SK-N-MC (cell line): Measurements from ENCODE around the gene SMIM10L2A.

Source experiments
- DNase-seq: peaks from one replicate; pipeline ENCODE4 v3.0.0-alpha.2; 2011; ENCODE audit warnings: low read depth, low spot score
- H3K27ac ChIP-seq: fragments of 200-600 bp; sonication (generic); 2 replicates; pipeline ENCODE4 v1.5.1; 2016; ENCODE audit warnings: mixed run types
- H3K36me3 ChIP-seq: fragments of 200-600 bp; sonication (generic); 2 replicates; pipeline ENCODE4 v1.6.1; 2017; ENCODE audit warnings: antibody characterized with exemption, low read length, mixed read lengths; ENCODE audit not compliant: insufficient read depth
- H3K4me3 ChIP-seq: fragments of 200-600 bp; sonication (generic); 2 replicates; pipeline ENCODE4 v1.5.1; 2016
- H3K9ac ChIP-seq: fragments of 200-600 bp; sonication (generic); 2 replicates; pipeline ENCODE4 v1.8.0; 2017; ENCODE audit warnings: mixed run types, mixed read lengths; ENCODE audit not compliant: insufficient read length
- H3K9me3 ChIP-seq: fragments of 200-600 bp; sonication (generic); 2 replicates; pipeline ENCODE4 v1.6.1; 2017; ENCODE audit warnings: low read depth, mild to moderate bottlenecking, antibody characterized with exemption, low read length, moderate library complexity, mixed read lengths
- EZH2 ChIP-seq: fragments of 200-600 bp; sonication (generic); IDR thresholded peaks from one replicate; pipeline ENCODE4 v1.6.1; 2017; ENCODE audit warnings: antibody characterized with exemption
- FOXP2 ChIP-seq: optimal IDR thresholded peaks from 2 replicates; pipeline ENCODE3; 2011; ENCODE audit warnings: mild to moderate bottlenecking, moderate library complexity; ENCODE audit not compliant: insufficient read depth; ENCODE audit errors: extremely low read length, control extremely low read depth
- POLR2AphosphoS5 ChIP-seq: IDR thresholded peaks from 2 replicates; pipeline ENCODE4 v1.6.1; 2012; ENCODE audit warnings: mild to moderate bottlenecking, low read depth, low read length, borderline replicate concordance

The SMIM10L2A gene

DNA sequence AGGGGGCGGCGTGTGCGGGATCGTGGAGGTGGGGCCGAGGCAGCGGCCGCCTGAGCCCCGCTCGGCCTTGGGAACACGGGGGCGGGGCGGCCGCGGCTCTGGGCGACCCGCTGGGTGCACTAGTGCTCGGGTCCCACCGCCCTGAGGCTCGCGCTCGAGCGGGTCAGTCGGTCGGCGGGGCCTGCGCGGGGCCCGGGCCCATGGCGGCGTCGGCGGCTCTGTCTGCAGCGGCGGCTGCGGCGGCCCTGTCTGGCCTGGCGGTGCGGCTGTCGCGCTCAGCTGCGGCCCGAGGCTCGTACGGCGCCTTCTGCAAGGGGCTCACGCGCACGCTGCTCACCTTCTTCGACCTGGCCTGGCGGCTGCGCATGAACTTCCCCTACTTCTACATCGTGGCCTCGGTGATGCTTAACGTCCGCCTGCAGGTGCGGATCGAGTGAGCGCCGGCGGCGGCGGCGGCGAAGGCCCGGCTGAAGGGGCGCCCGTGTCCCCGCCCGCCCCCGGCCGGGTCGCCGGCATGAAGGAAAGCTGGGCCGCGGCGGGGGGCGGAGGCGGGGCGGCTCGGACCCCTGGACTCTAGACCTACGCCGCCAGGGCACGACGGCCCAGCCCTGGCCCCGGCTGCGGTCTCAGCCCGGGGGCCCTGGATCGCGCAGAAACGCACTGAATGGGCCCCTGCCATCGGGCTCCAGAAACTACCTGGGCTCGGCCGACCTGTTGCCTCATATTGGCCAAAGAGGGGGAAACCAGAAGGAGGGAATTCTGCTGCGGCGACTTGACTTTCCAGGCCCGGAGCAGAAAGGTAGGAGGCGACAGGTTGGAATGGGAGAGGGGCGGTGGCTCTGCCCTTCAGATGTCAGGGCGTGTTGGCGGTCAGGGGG, at the start of gene SMIM10L2A:
TSS of gene SMIM10L2A (plus strand) at position 13 of the 878 bp plus-strand sequence. CDS start at position 201, 188 bp downstream.
- Histone ChIP-seq H3K36me3 (no peaks in the 10 kb centered on the region), H3K9ac (no peak within 1 kb of the TSS), H3K4me3 (peak within 1 kb of the TSS; percentile 65), H3K9me3 (no peaks in the 10 kb centered on the region), H3K27ac (no peak within 1 kb of the TSS)
- DNase-seq: no peak
- TF ChIP-seq FOXP2 (no peak), POLR2AphosphoS5 (no peak), EZH2 (no peak)

DNA sequence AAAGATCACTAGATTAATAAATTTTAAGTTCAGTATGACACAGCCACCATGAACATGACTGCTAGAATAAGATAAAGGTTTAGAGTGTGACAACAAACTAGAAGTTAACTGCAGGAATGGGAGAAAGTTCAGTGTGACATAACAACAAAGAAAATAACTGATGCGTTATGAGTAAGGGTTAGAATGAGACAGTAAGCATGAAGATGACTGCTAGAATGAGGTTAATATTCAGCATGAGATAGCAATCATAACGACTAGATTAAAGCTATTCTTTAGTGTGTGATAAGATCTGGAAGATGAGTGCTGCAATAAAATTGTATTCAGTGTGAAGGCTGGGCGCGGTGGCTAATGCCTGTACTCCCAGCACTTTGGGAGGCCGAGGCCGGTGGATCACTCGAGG, 48.4 kb upstream of the SMIM10L2A start:
- DNase-seq: no peak
- Histone ChIP-seq H3K4me3 (no peak overlapping the region), H3K36me3 (no peaks in the 10 kb centered on the region), H3K27ac (no peak overlapping the region), H3K9me3 (no peaks in the 10 kb centered on the region), H3K9ac (no peak overlapping the region)
- no peak for TF ChIP-seq EZH2
- TF ChIP-seq FOXP2: no peak
- no peak for TF ChIP-seq POLR2AphosphoS5

DNA sequence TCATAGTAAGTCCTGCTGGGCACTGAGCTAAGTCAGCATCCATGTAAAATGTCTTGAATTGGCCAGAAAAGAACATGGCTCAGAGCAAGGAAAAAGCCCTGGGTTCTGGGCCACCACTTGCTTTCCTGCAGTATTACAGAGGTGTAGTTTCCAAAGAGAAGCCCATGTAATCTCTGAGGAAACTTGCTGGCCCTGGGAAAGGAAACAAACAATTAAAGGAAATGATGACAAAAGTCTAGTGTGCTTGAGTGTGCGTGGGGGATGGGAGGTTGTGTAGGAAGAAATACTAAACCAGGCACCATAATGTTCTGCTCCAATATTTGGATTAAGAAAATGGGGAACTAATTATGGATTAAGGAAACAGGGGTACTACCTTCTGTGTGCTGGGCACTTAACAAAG, 39.5 kb upstream of the SMIM10L2A start:
- Histone ChIP-seq H3K4me3 (no peak overlapping the region), H3K36me3 (no peaks in the 10 kb centered on the region), H3K27ac (no peak overlapping the region), H3K9ac (no peak overlapping the region), H3K9me3 (no peaks in the 10 kb centered on the region)
- no peak for DNase-seq
- TF ChIP-seq FOXP2 (no peak), EZH2 (no peak), POLR2AphosphoS5 (no peak)

DNA sequence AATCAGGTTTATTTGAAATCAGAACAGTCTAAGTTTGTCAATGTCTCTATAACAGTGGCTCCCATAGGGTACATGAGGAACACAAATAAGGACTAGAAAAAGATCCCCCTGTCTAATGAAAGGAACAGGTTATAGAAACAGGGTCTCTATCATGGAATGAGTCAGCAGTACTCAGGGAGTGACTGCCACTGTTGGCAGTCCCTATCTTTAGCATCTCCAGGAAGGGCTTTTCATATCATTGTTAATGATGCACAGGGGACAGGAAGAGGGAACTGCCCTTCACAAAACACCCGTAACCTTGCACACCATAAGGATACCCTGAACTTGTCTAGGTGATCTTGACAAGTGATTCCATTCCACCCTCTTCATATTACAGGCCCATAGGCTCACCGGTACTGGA, 38.5 kb upstream of the SMIM10L2A start:
- DNase-seq: no peak
- no peak overlapping the region for H3K4me3 ChIP-seq
- no peak overlapping the region for H3K9ac ChIP-seq
- H3K36me3 ChIP-seq: no peaks in the 10 kb centered on the region
- TF ChIP-seq FOXP2 (no peak), EZH2 (no peak), POLR2AphosphoS5 (no peak)
- no peaks in the 10 kb centered on the region for H3K9me3 ChIP-seq
- no peak overlapping the region for H3K27ac ChIP-seq

DNA sequence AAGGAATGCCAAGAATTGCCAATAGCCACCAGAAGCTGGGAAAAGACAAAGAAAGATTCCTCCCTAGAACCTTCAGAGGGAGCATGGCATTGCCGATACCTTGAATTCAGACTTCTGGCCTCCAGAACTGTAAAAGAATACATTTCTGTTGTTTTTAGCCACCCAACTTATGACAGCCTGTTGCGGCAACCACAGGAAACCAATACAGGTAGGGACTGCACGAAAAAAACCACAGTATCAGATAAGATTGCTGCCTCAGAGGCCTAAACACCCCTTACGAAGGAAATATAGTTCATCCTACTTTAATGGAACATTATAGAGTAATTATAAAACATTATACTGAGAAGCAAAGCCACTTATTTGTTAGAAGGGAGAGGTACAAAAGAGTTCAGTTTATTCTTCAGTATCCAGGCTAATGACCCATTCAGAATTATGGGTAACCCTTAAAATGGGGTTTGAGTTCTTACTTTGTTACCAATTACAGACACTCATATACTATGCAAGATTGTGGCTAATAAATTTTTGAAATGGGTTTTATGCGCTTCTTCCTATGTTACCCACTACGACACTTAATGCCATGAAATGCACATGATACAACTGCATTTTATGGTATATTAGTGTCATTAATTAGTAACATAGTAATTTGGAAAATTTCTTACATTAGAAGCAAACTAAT, 37.4 kb upstream of the SMIM10L2A start:
- no peak overlapping the region for H3K4me3 ChIP-seq
- DNase-seq: no peak
- no peak overlapping the region for H3K27ac ChIP-seq
- no peak overlapping the region for H3K9ac ChIP-seq
- H3K9me3 ChIP-seq: no peaks in the 10 kb centered on the region
- no peaks in the 10 kb centered on the region for H3K36me3 ChIP-seq
- TF ChIP-seq EZH2 (no peak), POLR2AphosphoS5 (no peak), FOXP2 (no peak)

DNA sequence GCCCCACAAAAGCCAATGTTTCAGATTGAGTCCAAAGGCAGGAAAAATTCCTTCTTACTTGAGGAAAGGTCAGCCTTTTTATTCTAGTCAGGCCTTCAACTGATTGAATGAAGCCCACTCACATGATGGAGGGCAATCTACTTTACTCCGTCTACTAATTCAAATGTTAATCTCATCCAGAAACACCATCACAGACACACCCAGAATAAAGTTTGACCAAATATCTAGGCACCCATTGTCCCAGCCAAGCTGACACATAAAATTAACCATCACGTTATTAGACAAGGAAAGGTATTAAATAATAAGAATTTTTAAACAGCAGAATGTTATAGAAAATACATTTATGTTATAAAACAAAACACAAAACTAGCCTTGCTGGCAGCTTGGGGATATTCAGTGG, 32.9 kb upstream of the SMIM10L2A start:
- no peak for DNase-seq
- H3K9me3 ChIP-seq: no peaks in the 10 kb centered on the region
- H3K9ac ChIP-seq: no peak overlapping the region
- TF ChIP-seq POLR2AphosphoS5 (no peak), FOXP2 (no peak), EZH2 (no peak)
- H3K36me3 ChIP-seq: no peaks in the 10 kb centered on the region
- no peak overlapping the region for H3K4me3 ChIP-seq
- no peak overlapping the region for H3K27ac ChIP-seq

DNA sequence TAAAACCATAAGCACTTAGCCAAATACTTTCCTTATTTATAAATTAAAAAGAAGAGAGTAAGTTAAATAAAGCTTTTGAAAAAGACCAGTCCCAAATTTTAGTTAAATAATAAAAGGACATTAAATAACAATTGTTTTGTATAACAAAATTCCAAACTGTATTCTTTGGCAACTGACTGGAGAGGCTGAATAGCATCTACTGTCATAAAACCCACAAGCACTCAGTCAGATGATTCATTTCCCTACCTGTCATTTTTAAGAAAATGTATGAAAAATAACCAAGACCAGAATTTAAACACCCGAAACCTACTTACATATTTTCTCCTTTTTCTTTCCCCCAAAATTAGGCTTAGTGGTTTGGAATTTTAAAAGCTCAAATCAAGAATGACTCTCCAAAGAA, 32.5 kb upstream of the SMIM10L2A start:
- DNase-seq: no peak
- H3K9me3 ChIP-seq: no peaks in the 10 kb centered on the region
- no peak overlapping the region for H3K27ac ChIP-seq
- TF ChIP-seq FOXP2 (no peak), EZH2 (no peak), POLR2AphosphoS5 (no peak)
- no peaks in the 10 kb centered on the region for H3K36me3 ChIP-seq
- no peak overlapping the region for H3K9ac ChIP-seq
- no peak overlapping the region for H3K4me3 ChIP-seq

DNA sequence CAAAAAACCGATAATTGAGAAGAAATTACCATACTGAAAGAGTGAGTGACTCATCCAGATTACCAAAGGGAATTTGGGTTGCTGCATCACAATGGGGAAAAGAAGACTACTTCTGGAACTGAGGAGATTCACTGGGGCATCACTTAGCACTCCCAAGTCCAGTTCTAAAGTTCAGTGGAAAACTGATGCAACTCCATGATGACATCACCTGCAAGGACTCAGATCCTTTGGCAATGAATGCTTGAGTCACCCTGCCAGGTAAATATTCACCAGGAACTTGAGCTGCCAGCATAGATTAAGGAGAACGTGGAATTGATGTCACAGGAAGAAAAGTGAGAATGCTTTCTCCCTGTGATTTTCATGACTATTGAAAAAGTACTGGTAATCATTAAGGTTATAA, 32.0 kb upstream of the SMIM10L2A start:
- no peaks in the 10 kb centered on the region for H3K36me3 ChIP-seq

More for the DNA sequence above, 32.0 kb upstream of the SMIM10L2A start:
- Histone ChIP-seq H3K9me3 (no peaks in the 10 kb centered on the region), H3K27ac (no peak overlapping the region), H3K4me3 (no peak overlapping the region), H3K9ac (no peak overlapping the region)
- no peak for TF ChIP-seq FOXP2
- TF ChIP-seq EZH2: no peak
- TF ChIP-seq POLR2AphosphoS5: no peak
- no peak for DNase-seq
